Spleen (tissue), 7 donors: ENCODE results near the gene CCDC82.

ENCODE experiments used
- CTCF ChIP-seq, 11 experiments: fragments of 200-600 bp in 7 of 11; fragments of 450-650 bp in 4 of 11; sonication (generic) in 4 of 11; IDR thresholded peaks in 8 of 11; conservative IDR thresholded peaks in 3 of 11; 1 replicate in 7 of 11; 2 replicates in 4 of 11; pipeline versions ENCODE4 v1.4.0 to v1.8.0; 2016 to 2021; ENCODE audit warnings: antibody characterized with exemption in 11 of 11, inconsistent platforms in 4 of 11, mild to moderate bottlenecking in 1 of 11
- POLR2AphosphoS5 ChIP-seq, 3 donors: sonication (generic); formaldehyde crosslinking; IDR thresholded peaks; one replicate each; pipeline ENCODE4 v1.5.1; 2017; ENCODE audit warnings: antibody characterized with exemption in 3 of 3
- donor health status: DM: no; HTN: no; CAD: no; lungs with moderate emphysema.
- donor health status: DM: no; HTN: no; CAD: no.
- donor health status: DM: no; HTN: no; CAD: no.

- no peak for TF ChIP-seq CTCF (IDR thresholded peaks at IDR 0.05 in 8 of 11, conservative IDR thresholded peaks at IDR 0.05 in 3 of 11)
- TF ChIP-seq POLR2AphosphoS5 (IDR thresholded peaks at IDR 0.05) = no peak
Observed at GRCh38 chr11:96357794-96358193, 31.9 kb downstream of the CCDC82 start.
